ENCODE results near the gene LINC01488. TPM values are rescaled to one million over a fixed set of nuclear protein-coding genes. Genes with fewer than 3 reads are reported as not detected.

The LINC01488 gene
- total and polyA plus RNA-seq, 2 donors (not counting 1 experiment from before 2014, with no cell fraction given) = not detected

DNA sequence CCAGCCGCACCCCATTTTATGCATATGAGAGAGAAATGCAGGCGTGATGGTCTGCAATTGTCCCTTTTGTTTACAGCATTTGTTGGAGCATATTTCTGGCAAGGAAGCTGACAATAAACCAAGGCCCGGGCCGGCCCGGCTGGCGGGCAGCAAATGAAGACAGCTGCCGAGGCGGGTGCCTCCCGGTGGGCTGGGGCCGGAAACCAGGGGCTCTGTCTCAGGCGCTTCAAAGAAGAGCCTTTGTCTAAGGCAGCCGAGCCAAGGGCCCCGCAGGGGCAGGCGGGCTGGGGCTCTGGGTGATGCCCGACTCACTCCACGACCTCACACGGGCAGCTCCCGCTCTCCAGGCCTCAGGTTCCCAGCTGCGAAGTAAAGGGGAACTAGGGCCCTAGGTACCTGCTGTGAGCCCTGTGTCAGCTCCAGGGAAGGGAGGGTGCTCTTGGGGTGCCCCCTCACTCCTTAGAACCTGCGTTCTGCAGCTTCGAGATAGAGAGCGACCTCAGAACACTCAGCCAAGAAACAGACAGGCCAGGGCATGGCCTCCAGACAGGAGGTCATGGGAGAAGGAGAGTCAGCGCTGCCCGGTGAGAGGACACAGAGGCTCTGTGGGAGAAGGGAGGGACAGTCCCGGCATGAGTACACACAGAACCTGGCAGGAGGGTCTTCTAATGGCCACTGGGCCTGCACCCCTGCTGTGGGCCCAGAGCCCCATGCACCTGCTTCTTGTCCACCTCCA is 2.4 kb downstream of the LINC01488 start:
- Histone ChIP-seq H3K9me3 (ENCODE audit: control extremely low read depth in 1 of 3, control insufficient read depth in 2 of 3, insufficient read depth in 1 of 3, low read length in 2 of 3) (peaks cover 0 to 8% (median 0%) of the 10 kb centered on the region in 3 donors), H4K20me1 (ENCODE audit: control insufficient read depth, insufficient read depth, low read length, poor library complexity, severe bottlenecking) (no peaks in the 10 kb centered on the region), H3K79me2 (ENCODE audit: control insufficient read depth, insufficient read depth, low read length) (no peaks in the 10 kb centered on the region), H3K36me3 (replicated peaks in 1 of 2; ENCODE audit: control extremely low read depth in 1 of 2, control insufficient read depth in 1 of 2, extremely low read depth in 1 of 2, insufficient read depth in 2 of 2, low read length in 1 of 2) (no peaks in the 10 kb centered on the region), H3K4me3 (ENCODE audit: control extremely low read depth in 1 of 5, extremely low read depth in 1 of 5, insufficient read depth in 1 of 5, low read depth in 2 of 5, low read length in 4 of 5) (no peak overlapping the region), H3K27me3 (replicated peaks in 1 of 4; ENCODE audit: control extremely low read depth in 1 of 4, control insufficient read depth in 3 of 4, insufficient read depth in 4 of 4, low read length in 3 of 4) (peaks cover 0 to 2% (median 0%) of the 10 kb centered on the region in 4 experiments), H3K27ac (ENCODE audit: low read length in 2 of 2) (no peak overlapping the region), H3K4me2 (replicated peaks; ENCODE audit: low read depth, low read length, poor library complexity, severe bottlenecking) (no peak overlapping the region), H3K9ac (ENCODE audit: low read length) (no peak overlapping the region), H3K4me1 (ENCODE audit: control insufficient read depth in 2 of 2, insufficient read depth in 2 of 2, low read length in 2 of 2) (no peaks in the 10 kb centered on the region), H2AFZ (ENCODE audit: insufficient read depth, low read depth, low read length, poor library complexity, severe bottlenecking) (no peak overlapping the region)
- ChIA-PET CTCF (no interaction called here), POLR2A (no interaction called here)
- no peak overlapping the region for H3K4me3 Mint-ChIP-seq
- no peak for ATAC-seq (ENCODE audit: low read depth)
- intact Hi-C loops (cut with micrococcal nuclease) = no loop called here
- no peak for DNase-seq
- 89% methylated on average over 24 of the region's 25 CpGs for WGBS (ENCODE audit: insufficient coverage)
- no peaks in the 10 kb centered on the region for H3K27me3 Mint-ChIP-seq
- no peaks in the 10 kb centered on the region for H3K4me1 Mint-ChIP-seq
- no peak for TF ChIP-seq CTCF (IDR thresholded peaks at IDR 0.05)
- TF ChIP-seq EZH2 (IDR thresholded peaks at IDR 0.05; ENCODE audit: borderline replicate concordance, insufficient read depth, low read depth, low read length, poor library complexity, severe bottlenecking) = no peak
- H3K9me3 Mint-ChIP-seq (ENCODE audit: insufficient read depth) = no peaks in the 10 kb centered on the region
- no peak overlapping the region for H3K27ac Mint-ChIP-seq

DNA sequence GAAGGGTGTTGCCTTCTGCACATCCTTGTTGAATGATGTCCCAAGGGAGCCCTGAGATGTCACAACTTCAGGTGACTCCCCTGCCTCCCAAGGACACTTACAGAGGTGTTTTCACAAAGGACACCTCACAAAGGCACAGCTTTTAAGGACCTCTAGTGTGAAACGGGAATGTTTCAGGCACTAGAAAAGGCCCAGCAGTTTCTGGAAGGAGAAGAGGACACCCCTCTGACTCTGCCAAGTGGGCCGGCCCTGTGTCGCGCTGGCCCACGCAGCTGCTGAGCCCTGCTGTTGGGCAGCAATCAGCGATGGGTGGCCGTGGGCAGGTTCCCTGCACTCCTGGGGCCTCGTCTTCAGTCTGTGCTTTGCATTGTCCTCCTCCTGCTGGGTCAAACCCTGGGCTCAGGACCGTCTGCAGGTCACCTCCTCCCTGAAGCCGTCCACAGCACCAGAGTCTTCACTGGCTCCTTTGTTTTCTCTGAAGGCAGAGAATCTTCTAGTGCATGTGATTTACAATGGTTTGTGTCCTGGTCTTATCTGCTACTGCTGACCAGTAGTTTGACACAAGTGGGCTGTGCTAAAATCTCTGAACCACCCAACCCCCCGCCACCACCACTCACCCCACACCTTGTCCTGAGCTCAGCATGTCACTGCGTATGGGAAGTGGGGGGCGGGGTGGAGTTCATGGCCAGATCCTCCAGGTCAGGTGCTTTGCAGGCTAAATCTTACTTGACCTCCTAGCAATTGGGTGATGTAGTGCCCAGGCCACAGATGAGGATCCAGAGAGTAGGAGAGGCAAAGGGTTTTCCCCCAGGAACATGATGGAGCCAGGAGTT is 3.2 kb downstream of the LINC01488 start:
- Histone ChIP-seq H3K36me3 (replicated peaks in 1 of 2; ENCODE audit: control extremely low read depth in 1 of 2, control insufficient read depth in 1 of 2, extremely low read depth in 1 of 2, insufficient read depth in 2 of 2, low read length in 1 of 2) (no peaks in the 10 kb centered on the region), H3K9me3 (ENCODE audit: control extremely low read depth in 1 of 3, control insufficient read depth in 2 of 3, insufficient read depth in 1 of 3, low read length in 2 of 3) (peaks cover 0 to 8% (median 0%) of the 10 kb centered on the region in 3 donors), H3K4me1 (ENCODE audit: control insufficient read depth in 2 of 2, insufficient read depth in 2 of 2, low read length in 2 of 2) (no peaks in the 10 kb centered on the region), H3K27ac (ENCODE audit: low read length in 2 of 2) (no peak overlapping the region), H3K4me2 (replicated peaks; ENCODE audit: low read depth, low read length, poor library complexity, severe bottlenecking) (no peak overlapping the region), H4K20me1 (ENCODE audit: control insufficient read depth, insufficient read depth, low read length, poor library complexity, severe bottlenecking) (no peaks in the 10 kb centered on the region), H3K4me3 (ENCODE audit: control extremely low read depth in 1 of 5, extremely low read depth in 1 of 5, insufficient read depth in 1 of 5, low read depth in 2 of 5, low read length in 4 of 5) (no peak overlapping the region), H2AFZ (ENCODE audit: insufficient read depth, low read depth, low read length, poor library complexity, severe bottlenecking) (no peak overlapping the region), H3K79me2 (ENCODE audit: control insufficient read depth, insufficient read depth, low read length) (no peaks in the 10 kb centered on the region), H3K27me3 (replicated peaks in 1 of 4; ENCODE audit: control extremely low read depth in 1 of 4, control insufficient read depth in 3 of 4, insufficient read depth in 4 of 4, low read length in 3 of 4) (peaks cover 0 to 2% (median 0%) of the 10 kb centered on the region in 4 experiments), H3K9ac (ENCODE audit: low read length) (no peak overlapping the region)
- DNase-seq (no peak), ATAC-seq (ENCODE audit: low read depth) (no peak)
- CTCF ChIA-PET = no interaction called here
- TF ChIP-seq CTCF (IDR thresholded peaks at IDR 0.05) (no peak), EZH2 (IDR thresholded peaks at IDR 0.05; ENCODE audit: borderline replicate concordance, insufficient read depth, low read depth, low read length, poor library complexity, severe bottlenecking) (no peak)
- Mint-ChIP-seq H3K27ac (no peak overlapping the region), H3K9me3 (ENCODE audit: insufficient read depth) (no peaks in the 10 kb centered on the region), H3K27me3 (no peaks in the 10 kb centered on the region), H3K4me1 (no peaks in the 10 kb centered on the region), H3K4me3 (no peak overlapping the region)
- intact Hi-C loops (cut with micrococcal nuclease) = no loop called here
- POLR2A ChIA-PET = no interaction called here
- WGBS (ENCODE audit: insufficient coverage) = 90% methylated on average over 12 of the region's 13 CpGs

All from B cell (primary cell).